Measurements from ENCODE around the gene PRC1. TPM values are rescaled to one million over a fixed set of nuclear protein-coding genes. Genes with fewer than 3 reads are reported as not detected.
A peak's percentile ranks its signal among the peaks of the same experiment; 100 is the strongest.

The PRC1 gene
- total RNA-seq, 1 donor from 2014 or later: 32.5 TPM

DNA sequence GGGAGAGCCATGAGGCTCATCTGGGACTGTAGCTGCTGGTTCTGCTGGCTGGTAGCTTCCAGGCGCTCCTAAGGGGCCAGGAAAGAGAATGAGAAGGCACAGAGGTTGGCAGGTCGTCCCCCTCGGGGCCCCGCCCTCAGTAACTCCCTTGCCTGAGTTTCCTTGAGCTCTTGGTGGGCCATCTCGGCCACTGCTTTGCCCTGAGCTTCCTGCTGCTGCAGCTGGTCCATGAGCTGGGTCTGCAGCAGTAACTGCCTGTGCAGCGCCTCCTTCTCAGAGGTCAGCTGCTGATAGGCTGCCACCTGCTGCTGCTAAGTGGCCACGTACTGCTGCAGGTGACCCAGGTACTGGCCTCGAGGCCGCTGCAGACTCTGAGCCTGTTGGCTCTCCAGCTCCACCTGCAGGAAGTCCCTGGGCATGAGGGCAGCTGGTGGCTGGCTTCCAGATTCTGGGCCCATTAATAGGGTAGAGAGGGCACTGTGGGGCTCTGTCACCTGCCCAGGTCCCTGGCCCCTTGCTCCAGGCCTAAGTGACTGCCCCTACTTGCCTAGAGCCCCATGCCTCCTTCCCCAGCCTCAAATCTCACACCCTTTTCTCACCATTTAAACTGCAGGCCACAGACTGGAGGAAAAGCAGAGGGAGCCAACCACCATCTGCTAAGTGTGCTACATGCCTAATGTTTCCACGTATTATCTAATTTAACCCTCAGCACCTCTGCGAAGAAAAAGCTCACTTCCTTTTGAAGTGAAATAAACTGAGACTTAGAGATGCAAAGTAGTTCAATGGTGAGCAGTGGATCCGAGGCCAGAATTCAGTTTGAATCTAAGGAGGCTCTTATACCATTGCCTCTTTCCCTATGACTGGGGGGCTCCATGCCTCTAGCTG, 38.8 kb upstream of the PRC1 start:
- Mint-ChIP-seq H3K27ac (ENCODE audit: unreplicated experiment) (no peak overlapping the region), H3K9me3 (ENCODE audit: low read depth) (no peaks in the 10 kb centered on the region), H3K27me3 (ENCODE audit: low read depth) (peaks cover 29% of the 10 kb centered on the region), H3K4me1 (ENCODE audit: low read depth) (no peaks in the 10 kb centered on the region), H3K36me3 (ENCODE audit: low read depth) (no peaks in the 10 kb centered on the region), H3K4me3 (ENCODE audit: unreplicated experiment) (no peak overlapping the region)
- TF ChIP-seq, protein P1, sequence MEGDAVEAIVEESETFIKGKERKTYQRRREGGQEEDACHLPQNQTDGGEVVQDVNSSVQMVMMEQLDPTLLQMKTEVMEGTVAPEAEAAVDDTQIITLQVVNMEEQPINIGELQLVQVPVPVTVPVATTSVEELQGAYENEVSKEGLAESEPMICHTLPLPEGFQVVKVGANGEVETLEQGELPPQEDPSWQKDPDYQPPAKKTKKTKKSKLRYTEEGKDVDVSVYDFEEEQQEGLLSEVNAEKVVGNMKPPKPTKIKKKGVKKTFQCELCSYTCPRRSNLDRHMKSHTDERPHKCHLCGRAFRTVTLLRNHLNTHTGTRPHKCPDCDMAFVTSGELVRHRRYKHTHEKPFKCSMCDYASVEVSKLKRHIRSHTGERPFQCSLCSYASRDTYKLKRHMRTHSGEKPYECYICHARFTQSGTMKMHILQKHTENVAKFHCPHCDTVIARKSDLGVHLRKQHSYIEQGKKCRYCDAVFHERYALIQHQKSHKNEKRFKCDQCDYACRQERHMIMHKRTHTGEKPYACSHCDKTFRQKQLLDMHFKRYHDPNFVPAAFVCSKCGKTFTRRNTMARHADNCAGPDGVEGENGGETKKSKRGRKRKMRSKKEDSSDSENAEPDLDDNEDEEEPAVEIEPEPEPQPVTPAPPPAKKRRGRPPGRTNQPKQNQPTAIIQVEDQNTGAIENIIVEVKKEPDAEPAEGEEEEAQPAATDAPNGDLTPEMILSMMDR (IDR thresholded peaks at IDR 0.05): peak; percentile 75
- DNase-seq (ENCODE audit: low spot score): no peak

DNA sequence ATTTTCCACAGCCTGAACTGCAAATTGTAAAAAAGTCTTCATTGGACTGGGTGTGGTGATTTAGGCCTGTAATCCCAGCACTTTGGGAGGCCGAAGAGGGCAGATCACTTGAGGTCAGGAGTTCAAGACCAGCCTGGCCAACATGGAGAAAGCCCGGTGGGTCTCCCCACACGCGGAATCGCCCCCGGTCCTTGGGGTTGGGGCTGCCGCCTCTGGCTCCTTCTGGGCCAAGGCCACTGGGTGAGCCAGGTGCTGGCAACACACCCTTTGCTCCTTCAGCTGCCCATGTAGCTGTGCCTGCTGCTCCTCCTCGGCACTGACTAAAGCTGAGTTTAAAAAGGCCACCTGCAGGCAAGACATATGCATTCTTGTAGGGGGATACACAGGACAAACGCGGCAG, 37.5 kb upstream of the PRC1 start:
- no peak overlapping the region for H3K4me3 Mint-ChIP-seq (ENCODE audit: unreplicated experiment)

DNA sequence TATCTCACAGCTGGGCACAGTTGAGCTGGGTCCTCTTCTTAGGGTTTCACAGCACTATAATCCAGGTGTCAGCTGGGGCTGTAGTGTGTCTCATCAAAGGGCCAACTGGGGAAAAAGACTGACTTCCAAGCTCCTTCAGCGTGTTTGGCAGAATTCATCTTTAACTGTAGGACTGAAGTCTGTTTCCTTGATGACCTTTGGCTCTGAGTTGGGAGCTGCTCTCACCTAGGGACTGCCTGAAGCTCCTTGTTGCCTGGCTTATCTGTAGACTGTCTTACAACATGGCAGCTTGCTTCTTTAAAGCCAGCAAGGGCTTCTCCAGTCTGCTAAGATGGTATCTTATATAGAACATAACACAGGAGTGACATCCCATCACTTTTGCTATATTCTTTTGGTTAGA, 33.3 kb upstream of the PRC1 start:
- Mint-ChIP-seq H3K4me1 (ENCODE audit: low read depth) (peaks cover 5% of the 10 kb centered on the region), H3K4me3 (ENCODE audit: unreplicated experiment) (no peak overlapping the region)
- DNase-seq (ENCODE audit: low spot score): no peak

More for the DNA sequence above, 37.5 kb upstream of the PRC1 start:
- Mint-ChIP-seq H3K27ac (ENCODE audit: unreplicated experiment) (no peak overlapping the region), H3K36me3 (ENCODE audit: low read depth) (no peaks in the 10 kb centered on the region), H3K27me3 (ENCODE audit: low read depth) (peaks cover 22% of the 10 kb centered on the region), H3K9me3 (ENCODE audit: low read depth) (no peaks in the 10 kb centered on the region), H3K4me1 (ENCODE audit: low read depth) (no peaks in the 10 kb centered on the region)
- DNase-seq (ENCODE audit: low spot score): no peak
- TF ChIP-seq, protein P1 (IDR thresholded peaks at IDR 0.05): no peak

DNA sequence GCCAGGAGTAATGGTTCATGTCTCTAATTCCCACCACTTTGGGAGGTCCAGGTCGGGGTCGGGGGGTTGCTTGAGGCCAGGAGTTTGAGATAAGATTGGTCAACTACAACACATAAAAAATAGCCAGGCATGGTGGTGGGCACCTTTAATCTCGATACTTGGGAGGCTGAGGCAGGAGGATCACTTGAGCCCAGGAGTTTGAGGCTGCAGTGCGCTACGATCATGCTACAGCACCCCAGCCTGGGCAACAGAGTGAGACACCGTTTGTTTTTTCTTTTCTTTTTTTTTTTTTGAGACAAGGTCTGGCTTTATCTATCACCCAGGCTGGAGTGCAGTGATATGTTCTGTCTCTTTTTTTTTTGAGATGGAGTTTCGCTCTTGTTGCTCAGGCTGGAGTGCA, 29.4 kb upstream of the PRC1 start:
- H3K27me3 Mint-ChIP-seq (ENCODE audit: low read depth): no peaks in the 10 kb centered on the region
- H3K9me3 Mint-ChIP-seq (ENCODE audit: low read depth): no peaks in the 10 kb centered on the region
- H3K36me3 Mint-ChIP-seq (ENCODE audit: low read depth): no peaks in the 10 kb centered on the region
- TF ChIP-seq, protein P1 (IDR thresholded peaks at IDR 0.05): no peak
- peaks cover 28% of the 10 kb centered on the region for H3K4me1 Mint-ChIP-seq (ENCODE audit: low read depth)
- H3K4me3 Mint-ChIP-seq (ENCODE audit: unreplicated experiment): no peak overlapping the region
- no peak for DNase-seq (ENCODE audit: low spot score)
- no peak overlapping the region for H3K27ac Mint-ChIP-seq (ENCODE audit: unreplicated experiment)

More for the DNA sequence above, 33.3 kb upstream of the PRC1 start:
- Mint-ChIP-seq H3K9me3 (ENCODE audit: low read depth) (no peaks in the 10 kb centered on the region), H3K27me3 (ENCODE audit: low read depth) (peaks cover 2% of the 10 kb centered on the region), H3K36me3 (ENCODE audit: low read depth) (no peaks in the 10 kb centered on the region), H3K27ac (ENCODE audit: unreplicated experiment) (no peak overlapping the region)
- TF ChIP-seq, protein P1 (IDR thresholded peaks at IDR 0.05): no peak

DNA sequence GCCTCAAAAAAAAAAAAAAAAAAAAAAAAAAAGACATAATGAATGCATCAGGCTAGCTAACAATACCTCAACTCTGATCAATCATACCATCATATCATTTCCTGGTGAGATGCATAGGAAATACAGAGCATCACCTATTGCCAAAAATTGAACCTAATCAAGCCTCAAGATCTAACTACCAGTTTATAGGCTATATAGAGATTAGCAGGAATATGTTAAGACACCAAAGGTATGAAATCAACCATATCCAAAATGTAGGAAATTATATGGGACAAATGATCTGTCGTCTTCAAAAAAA, 28.4 kb upstream of the PRC1 start:
- peaks cover 28% of the 10 kb centered on the region for H3K4me1 Mint-ChIP-seq (ENCODE audit: low read depth)
- no peaks in the 10 kb centered on the region for H3K27me3 Mint-ChIP-seq (ENCODE audit: low read depth)
- DNase-seq (ENCODE audit: low spot score): no peak
- peak overlapping the region; percentile 95 for H3K4me3 Mint-ChIP-seq (ENCODE audit: unreplicated experiment)
- H3K27ac Mint-ChIP-seq (ENCODE audit: unreplicated experiment): peak overlapping the region; percentile 90
- TF ChIP-seq, protein P1 (IDR thresholded peaks at IDR 0.05): no peak
- H3K9me3 Mint-ChIP-seq (ENCODE audit: low read depth): no peaks in the 10 kb centered on the region
- no peaks in the 10 kb centered on the region for H3K36me3 Mint-ChIP-seq (ENCODE audit: low read depth)

Measured in chondrocyte (in vitro differentiated cells).